ENCODE results near the gene HP.
"Not testable (repeated sequence)": the region's sequence is repeated elsewhere in the genome, so short reads cannot be mapped to it uniquely, and the experiment has no call there.

HP gene

DNA sequence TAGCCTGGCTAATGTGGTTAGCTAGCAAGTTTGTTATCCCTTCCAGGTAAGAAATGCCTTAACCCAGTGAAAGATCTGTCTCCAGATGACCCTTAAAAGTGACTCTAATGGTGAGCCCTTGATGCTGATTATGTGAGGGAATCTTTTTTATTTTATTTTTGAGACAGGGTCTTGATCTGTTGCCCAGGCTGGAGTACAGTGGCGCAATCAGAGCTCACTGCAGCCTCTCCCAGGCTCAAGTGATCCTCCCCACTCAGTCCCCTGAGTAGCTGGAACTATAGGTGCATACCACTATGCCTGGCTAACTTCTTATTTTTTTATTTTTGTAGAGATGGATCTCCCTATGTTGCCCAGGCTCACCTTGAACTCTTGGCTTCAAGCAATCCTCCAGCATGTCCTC lies 10.8 kb upstream of the HP start:
- DNase-seq: no peak

- no peak for DNase-seq
Observed at GRCh38 chr16:72044296-72044695, 10.0 kb upstream of the HP start.

- no peak for DNase-seq
Observed at GRCh38 chr16:72044825-72045359, 9.4 kb upstream of the HP start.

- no peak for DNase-seq
Observed at GRCh38 chr16:72049110-72049509, 5.2 kb upstream of the HP start.

DNA sequence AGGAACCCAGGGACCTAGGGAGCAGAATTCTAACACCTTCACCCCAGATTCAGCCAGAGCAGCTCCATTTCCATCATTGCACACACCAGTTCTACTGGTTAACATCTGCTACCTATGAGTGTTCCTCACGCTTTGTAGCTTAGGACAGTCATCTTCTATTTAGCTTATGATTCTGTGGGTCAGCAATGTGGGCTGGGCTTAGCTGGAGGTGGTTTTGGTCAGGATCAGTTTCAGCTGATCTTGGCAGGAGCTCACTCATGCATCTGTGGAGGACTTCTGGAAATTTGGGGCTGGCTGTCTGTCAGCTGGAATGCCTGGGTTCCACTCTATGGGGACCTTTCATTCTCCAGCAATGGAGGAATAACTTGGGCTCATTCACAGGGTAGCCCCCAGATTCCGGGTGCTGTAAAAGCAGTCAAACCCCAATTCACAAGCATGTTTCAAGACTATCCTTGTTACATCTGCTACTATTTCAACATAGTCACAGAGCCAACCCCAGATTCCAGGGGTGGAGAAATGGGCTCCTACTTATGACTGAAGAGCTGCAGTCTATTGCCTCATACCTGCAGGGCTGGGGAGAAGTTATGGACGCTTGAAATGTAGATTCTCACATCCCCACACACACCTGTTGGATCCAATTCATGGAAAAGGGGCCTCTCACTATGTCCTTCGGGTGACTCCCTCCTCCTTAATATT lies 3.4 kb upstream of the HP start:
- no peak for DNase-seq

- DNase-seq: no peak
Observed at GRCh38 chr16:72051818-72052217, 2.5 kb upstream of the HP start.

DNA sequence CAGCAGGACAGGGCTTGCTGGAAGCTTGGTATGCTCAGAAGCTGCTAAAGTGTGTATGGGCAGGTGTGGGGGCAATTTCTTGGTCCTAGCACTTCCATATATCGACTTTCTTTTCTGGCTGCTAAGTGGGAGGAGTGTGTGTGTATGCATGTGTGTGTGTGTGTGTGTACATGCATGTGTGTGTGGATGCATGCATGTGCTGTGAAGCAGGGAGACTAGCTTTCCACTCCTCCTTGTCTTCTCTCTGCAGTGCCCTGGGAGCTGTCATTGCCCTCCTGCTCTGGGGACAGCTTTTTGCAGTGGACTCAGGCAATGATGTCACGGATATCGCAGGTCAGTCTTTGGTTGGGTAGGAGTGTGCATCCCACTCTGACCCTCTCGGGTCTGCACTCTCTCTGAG lies 1.6 kb downstream of the HP start:
- no peak for DNase-seq

DNA sequence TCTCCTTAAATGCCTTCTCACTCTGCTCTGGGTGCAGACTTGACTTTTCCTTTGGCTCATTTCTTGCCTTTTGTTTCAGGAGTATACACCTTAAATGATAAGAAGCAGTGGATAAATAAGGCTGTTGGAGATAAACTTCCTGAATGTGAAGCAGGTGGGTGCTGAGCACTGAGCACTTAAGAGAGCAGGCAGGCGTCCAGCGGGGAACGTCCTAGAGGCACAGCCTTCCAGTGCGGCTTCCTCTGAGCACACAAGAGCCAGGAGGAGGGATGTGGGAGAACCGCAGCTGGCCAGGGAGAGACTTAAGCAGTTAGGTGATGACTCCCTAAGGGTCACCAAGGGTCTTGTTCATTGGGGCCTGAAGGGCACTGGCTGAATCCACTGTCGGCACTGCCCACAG lies 3.0 kb downstream of the HP start:
- DNase-seq: not testable (repeated sequence)

DNA sequence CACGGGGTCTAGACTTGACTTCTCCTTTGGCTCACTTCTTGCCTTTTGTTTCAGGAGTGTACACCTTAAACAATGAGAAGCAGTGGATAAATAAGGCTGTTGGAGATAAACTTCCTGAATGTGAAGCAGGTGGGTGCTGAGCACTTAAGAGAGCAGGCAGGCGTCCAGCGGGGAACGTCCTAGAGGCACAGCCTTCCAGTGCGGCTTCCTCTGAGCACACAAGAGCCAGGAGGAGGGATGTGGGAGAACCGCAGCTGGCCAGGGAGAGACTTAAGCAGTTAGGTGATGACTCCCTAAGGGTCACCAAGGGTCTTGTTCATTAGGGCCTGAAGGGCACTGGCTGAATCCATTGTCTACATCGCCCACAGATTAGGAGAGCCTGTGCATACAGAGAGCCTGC lies 4.8 kb downstream of the HP start:
- not testable (repeated sequence) for DNase-seq

DNA sequence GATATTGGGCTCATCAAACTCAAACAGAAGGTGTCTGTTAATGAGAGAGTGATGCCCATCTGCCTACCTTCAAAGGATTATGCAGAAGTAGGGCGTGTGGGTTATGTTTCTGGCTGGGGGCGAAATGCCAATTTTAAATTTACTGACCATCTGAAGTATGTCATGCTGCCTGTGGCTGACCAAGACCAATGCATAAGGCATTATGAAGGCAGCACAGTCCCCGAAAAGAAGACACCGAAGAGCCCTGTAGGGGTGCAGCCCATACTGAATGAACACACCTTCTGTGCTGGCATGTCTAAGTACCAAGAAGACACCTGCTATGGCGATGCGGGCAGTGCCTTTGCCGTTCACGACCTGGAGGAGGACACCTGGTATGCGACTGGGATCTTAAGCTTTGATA lies 6.1 kb downstream of the HP start:
- DNase-seq: no peak

DNA sequence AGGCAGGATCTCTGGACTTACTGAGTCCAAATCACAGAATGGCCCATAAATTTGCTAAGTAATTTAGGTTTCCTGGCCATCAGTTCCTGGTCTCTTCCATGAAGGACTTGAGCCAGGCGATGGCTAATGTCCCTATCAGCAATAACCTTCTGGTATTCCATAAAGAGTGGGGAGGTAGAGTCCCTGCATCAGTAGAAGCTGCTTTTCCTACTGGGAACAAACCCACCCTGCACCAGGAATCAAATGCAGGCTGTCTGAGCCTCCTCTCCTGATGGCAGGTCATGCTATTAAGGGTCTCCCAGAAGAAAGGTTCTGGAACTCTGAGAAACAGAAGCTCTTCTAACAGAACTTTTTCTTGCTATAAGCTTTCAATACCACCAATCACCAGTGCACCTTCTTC lies 7.3 kb downstream of the HP start:
- no peak for DNase-seq

- no peak for DNase-seq
Observed at GRCh38 chr16:72064361-72064894, 10.1 kb downstream of the HP start.

DNA sequence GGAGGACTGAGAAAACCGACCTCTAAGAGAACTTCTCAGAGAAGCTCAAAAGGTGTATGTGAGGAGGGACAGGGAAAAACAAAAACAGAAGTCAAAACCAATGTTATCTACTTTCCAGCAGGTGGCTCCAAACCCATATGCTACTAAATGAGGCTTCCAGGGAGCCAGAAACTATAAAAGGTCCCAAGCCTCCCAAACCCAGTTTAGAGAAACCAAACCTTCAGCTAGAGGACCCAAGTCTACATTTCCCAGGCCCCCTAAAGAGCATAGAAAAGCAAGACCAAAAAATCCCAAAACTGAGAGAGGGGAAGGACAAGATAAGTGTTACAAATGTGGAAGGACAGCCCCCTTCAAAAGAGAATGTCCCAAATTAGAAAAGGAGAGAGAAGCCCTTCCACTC lies 12.4 kb downstream of the HP start:
- DNase-seq: no peak

DNA sequence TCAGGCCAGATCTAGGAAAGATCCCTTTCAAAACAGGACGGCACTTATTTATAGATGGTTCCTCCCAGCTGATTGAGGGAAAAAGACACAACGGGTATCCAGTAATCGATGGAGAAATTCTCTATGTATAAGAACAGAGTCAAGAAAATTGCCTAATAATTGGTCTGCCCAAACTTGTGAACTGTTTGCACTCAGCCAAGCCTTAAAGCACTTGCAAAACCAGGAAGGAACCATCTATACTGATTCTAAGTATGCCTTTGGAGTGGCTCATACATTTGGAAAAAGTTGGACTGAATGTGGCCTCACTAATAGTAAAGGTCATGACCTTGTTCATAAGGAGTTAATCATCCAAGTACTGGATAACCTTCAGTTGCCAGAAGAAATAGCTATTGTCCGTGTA lies 14.6 kb downstream of the HP start:
- DNase-seq: no peak

DNA sequence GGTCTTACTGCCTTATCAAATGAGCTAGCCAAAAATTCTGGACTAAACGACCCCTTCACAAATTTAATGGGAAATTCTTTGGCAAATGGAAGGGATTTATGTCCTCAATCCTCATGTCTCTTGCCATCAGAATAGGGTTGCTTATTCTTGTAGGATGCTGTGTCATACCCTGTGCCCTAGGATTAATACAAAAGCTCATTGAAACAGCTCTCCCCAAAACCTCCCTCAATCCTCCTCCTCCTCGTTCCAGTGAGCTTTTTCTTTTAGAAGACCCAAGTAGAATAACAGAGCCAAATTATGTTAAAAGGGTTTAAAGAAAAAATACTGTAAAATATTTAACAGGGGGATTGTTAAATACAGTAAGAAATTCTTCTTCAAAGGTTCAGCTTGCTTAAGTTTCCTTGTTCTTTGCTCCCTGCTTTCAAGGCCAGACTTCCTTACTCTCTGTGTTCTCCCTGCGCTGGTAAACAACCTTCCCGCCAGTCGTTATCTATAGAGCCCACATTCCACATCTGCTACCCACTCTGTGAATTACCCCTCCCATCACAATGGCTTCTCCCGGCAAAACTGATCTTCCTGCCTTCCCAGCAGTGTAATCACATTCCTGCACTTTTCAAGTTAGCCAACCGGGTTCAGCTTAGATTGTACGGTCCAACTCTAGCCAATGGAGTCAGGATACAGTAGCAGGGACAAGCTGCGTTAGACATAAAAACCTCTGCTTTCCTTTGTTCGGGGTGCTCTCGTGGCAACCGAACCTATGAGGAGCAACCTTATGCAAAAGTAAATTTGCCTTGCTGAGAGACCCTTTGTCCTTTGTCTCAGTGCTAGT lies 18.4 kb downstream of the HP start:
- DNase-seq: no peak

DNA sequence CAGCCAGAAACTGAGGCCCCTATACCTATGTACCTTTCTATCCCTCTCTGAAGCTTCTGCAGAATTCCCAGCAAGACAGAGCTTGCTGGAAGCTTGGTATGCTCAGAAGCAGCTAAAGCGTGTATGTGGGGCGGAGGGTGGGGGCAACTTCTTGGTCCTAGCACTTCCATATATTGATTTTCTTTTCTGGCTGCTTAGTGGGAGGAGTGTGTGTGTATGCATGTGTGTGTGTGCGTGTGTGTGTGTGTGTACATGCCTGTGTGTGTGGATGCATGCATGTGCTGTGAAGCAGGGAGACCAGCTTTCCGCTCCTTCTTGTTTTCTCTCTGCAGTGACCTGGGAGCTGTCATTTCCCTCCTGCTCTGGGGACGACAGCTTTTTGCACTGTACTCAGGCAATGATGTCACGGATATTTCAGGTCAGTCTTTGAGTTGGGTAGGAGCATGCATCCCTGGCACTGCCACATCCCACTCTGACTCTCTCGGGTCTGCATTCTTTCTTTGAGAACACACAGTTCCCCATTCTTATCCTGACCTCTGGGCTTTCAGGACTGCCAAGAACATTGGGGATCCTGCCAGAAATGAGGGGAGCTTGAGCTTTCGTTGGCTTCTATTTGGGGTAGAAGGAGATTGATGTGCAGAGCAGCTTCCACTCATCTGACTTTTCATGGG lies 19.4 kb downstream of the HP start:
- no peak for DNase-seq

DNA sequence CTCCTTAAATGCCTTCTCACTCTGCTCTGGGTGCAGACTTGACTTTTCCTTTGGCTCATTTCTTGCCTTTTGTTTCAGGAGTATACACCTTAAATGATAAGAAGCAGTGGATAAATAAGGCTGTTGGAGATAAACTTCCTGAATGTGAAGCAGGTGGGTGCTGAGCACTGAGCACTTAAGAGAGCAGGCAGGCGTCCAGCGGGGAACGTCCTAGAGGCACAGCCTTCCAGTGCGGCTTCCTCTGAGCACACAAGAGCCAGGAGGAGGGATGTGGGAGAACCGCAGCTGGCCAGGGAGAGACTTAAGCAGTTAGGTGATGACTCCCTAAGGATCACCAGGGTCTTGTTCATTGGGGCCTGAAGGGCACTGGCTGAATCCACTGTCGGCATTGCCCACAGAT lies 20.8 kb downstream of the HP start:
- DNase-seq: not testable (repeated sequence)

- not testable (repeated sequence) for DNase-seq
Observed at GRCh38 chr16:72076991-72077706, 22.8 kb downstream of the HP start.

GRCh38 chr16:72083778-72084404 lies 29.6 kb downstream of the HP start:
- no peak for DNase-seq

GRCh38 chr16:72084445-72084844 lies 30.1 kb downstream of the HP start:
- DNase-seq: no peak

GRCh38 chr16:72085002-72085401 lies 30.7 kb downstream of the HP start:
- no peak for DNase-seq

GRCh38 chr16:72091217-72091616 lies 36.9 kb downstream of the HP start:
- no peak for DNase-seq

Data from CD4-positive, alpha-beta T cell treated with Interleukin-6 for 4 hours (primary cell).